Measurements from ENCODE around the gene ADGRE3. TPM values are rescaled to one million over a fixed set of nuclear protein-coding genes. Genes with fewer than 3 reads are reported as not detected.

The ADGRE3 gene, protein sequence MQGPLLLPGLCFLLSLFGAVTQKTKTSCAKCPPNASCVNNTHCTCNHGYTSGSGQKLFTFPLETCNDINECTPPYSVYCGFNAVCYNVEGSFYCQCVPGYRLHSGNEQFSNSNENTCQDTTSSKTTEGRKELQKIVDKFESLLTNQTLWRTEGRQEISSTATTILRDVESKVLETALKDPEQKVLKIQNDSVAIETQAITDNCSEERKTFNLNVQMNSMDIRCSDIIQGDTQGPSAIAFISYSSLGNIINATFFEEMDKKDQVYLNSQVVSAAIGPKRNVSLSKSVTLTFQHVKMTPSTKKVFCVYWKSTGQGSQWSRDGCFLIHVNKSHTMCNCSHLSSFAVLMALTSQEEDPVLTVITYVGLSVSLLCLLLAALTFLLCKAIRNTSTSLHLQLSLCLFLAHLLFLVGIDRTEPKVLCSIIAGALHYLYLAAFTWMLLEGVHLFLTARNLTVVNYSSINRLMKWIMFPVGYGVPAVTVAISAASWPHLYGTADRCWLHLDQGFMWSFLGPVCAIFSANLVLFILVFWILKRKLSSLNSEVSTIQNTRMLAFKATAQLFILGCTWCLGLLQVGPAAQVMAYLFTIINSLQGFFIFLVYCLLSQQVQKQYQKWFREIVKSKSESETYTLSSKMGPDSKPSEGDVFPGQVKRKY
- 0.17 TPM in 1 of 2 replicates, not detected in the other for total RNA-seq
- total RNA-seq (2013) = 0.47 TPM
- 0.46 TPM in 1 of 2 replicates, not detected in the other for polyA plus RNA-seq
- polyA minus RNA-seq = 0.21 and 0.51 TPM in 2 replicates

DNA sequence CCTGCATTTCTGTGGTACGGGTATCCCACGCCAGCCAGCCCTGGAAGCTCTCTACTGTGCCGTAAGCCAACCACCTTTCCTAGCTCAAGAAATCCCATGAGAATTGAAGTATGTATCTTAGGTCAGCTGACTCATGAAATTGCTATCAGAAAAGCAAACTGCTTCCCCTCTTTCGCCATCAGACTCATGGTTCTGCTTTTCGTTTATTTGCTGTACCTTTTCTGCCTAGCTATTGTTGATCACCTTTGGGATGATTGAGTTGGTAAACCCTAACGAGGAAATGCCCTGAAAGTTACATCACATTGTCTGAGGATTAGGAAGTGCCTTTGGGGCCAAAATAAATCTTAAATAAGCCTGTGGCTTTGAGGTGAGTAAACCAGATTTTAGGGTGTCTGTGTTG lies at the start of gene ADGRE3:
Gene ADGRE3 (minus strand): TSS at position 81 of the 400 bp plus-strand sequence. CDS start 74 bp downstream, at position 7.
- Histone ChIP-seq H2AFZ (ENCODE audit: insufficient read depth, low read depth, low read length, poor library complexity, severe bottlenecking) (peak within 1 kb of the TSS; percentile 38), H3K9ac (ENCODE audit: low read length) (no peak within 1 kb of the TSS), H3K4me1 (ENCODE audit: control insufficient read depth in 2 of 2, insufficient read depth in 2 of 2, low read length in 2 of 2) (peaks cover 24 to 31% of the 10 kb centered on the region in 2 donors), H3K27ac (ENCODE audit: low read length in 2 of 2) (peak within 1 kb of the TSS in 1 of 2 donors; percentile 12), H4K20me1 (ENCODE audit: control insufficient read depth, insufficient read depth, low read length, poor library complexity, severe bottlenecking) (no peaks in the 10 kb centered on the region), H3K36me3 (replicated peaks in 1 of 2; ENCODE audit: control extremely low read depth in 1 of 2, control insufficient read depth in 1 of 2, extremely low read depth in 1 of 2, insufficient read depth in 2 of 2, low read length in 1 of 2) (no peaks in the 10 kb centered on the region), H3K4me3 (ENCODE audit: control extremely low read depth in 1 of 5, extremely low read depth in 1 of 5, insufficient read depth in 1 of 5, low read depth in 2 of 5, low read length in 4 of 5) (peak within 1 kb of the TSS in 1 of 5 experiments; percentile 72), H3K4me2 (replicated peaks; ENCODE audit: low read depth, low read length, poor library complexity, severe bottlenecking) (peak within 1 kb of the TSS; percentile 34), H3K27me3 (replicated peaks in 1 of 4; ENCODE audit: control extremely low read depth in 1 of 4, control insufficient read depth in 3 of 4, insufficient read depth in 4 of 4, low read length in 3 of 4) (no peaks in the 10 kb centered on the region), H3K79me2 (ENCODE audit: control insufficient read depth, insufficient read depth, low read length) (no peaks in the 10 kb centered on the region), H3K9me3 (ENCODE audit: control extremely low read depth in 1 of 3, control insufficient read depth in 2 of 3, insufficient read depth in 1 of 3, low read length in 2 of 3) (peaks cover 1 to 4% (median 3%) of the 10 kb centered on the region in 3 donors)
- CTCF ChIA-PET = interaction anchor here (0.6 to 8.3 kb wide), 4 partner anchors 10 to 102 kb away, joined by 4 to 95 read pairs (median 29); partner anchors contain the start of gene NDUFB7
- peak; percentile 67 for DNase-seq
- ATAC-seq (ENCODE audit: low read depth) = peak; percentile 69
- intact Hi-C loops (cut with micrococcal nuclease) = no loop called here
- no peaks in the 10 kb centered on the region for H3K27me3 Mint-ChIP-seq
- peak within 1 kb of the TSS; percentile 77 for H3K4me3 Mint-ChIP-seq
- peaks cover 29% of the 10 kb centered on the region for H3K4me1 Mint-ChIP-seq
- 3% methylated on average over 5 of the region's 6 CpGs for WGBS (ENCODE audit: insufficient coverage)
- no peaks in the 10 kb centered on the region for H3K9me3 Mint-ChIP-seq (ENCODE audit: insufficient read depth)
- TF ChIP-seq CTCF (IDR thresholded peaks at IDR 0.05) = no peak
- no peak for TF ChIP-seq EZH2 (IDR thresholded peaks at IDR 0.05; ENCODE audit: borderline replicate concordance, insufficient read depth, low read depth, low read length, poor library complexity, severe bottlenecking)
- H3K27ac Mint-ChIP-seq = peak within 1 kb of the TSS; percentile 88
- POLR2A ChIA-PET = interaction anchor here (0.5 to 0.8 kb wide), 3 partner anchors 15 to 673 kb away, joined by 3 to 5 read pairs (median 4); partner anchors contain the start of gene ZNF333
